ENCODE results near the gene VSIG10. TPM values are rescaled to one million over a fixed set of nuclear protein-coding genes. Genes with fewer than 3 reads are reported as not detected.

VSIG10 gene
- total and polyA plus RNA-seq, 10 donors = 4.9 to 22.9 (median 13.4) TPM

DNA sequence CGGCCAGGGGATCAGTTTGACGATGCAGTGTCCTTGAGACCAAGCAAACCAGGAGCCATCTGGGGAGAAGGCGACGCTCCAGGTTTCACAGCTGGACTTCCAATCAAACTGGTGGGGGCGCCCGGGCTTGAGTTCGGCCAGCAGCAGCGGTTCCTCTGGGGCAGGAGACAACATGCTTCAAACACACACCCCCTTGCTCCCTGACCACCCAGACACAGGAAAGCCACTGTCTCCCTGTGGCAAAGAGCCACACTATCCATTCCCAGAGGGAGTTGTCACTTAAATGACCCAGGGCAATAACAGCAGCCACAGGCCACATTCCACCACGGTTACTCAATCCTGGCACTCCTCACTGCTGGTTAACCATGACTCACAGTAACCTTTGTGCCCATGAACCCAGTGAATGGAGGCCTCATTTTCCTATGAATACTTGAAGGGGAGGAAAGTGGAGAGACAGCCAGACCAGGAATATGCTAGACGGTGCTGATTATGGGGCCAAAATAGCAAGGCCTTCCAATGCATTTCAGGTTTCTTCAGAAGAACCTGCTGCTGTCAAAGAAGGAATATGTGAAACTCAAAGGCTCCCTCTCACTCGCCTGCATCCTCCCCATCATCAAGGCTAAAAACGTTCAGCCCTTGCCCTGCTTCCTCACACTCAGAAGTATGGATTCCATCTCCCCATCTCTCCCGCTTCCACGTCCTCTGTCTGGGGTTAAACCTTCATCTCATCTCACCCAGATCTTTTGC is 51.3 kb downstream of the VSIG10 start:
- Histone ChIP-seq H3K27ac (peak overlapping the region in 7 of 8 donors; percentile 31 to 69 (median 52)), H3K27me3 (replicated peaks in 1 of 7) (no peaks in the 10 kb centered on the region), H3K9me3 (no peaks in the 10 kb centered on the region), H3K4me3 (no peak overlapping the region), H3K36me3 (peaks cover 0 to 52% (median 27%) of the 10 kb centered on the region in 6 donors), H3K4me1 (peaks cover 6 to 65% (median 33%) of the 10 kb centered on the region in 6 donors)
- intact Hi-C loops (cut with DNase I; ENCODE audit: low total_unique reads) = no loop called here
- 72 to 78% (median 74%) methylated on average over 10 to 14 of the region's 14 CpGs for WGBS, 5 donors
- peak in 2 of 3 donors; percentile 32 to 83 for TF ChIP-seq POLR2AphosphoS5 (IDR thresholded peaks at IDR 0.05)
- TF ChIP-seq POLR2A (IDR thresholded peaks at IDR 0.05) = no peak
- TF ChIP-seq, protein P1, sequence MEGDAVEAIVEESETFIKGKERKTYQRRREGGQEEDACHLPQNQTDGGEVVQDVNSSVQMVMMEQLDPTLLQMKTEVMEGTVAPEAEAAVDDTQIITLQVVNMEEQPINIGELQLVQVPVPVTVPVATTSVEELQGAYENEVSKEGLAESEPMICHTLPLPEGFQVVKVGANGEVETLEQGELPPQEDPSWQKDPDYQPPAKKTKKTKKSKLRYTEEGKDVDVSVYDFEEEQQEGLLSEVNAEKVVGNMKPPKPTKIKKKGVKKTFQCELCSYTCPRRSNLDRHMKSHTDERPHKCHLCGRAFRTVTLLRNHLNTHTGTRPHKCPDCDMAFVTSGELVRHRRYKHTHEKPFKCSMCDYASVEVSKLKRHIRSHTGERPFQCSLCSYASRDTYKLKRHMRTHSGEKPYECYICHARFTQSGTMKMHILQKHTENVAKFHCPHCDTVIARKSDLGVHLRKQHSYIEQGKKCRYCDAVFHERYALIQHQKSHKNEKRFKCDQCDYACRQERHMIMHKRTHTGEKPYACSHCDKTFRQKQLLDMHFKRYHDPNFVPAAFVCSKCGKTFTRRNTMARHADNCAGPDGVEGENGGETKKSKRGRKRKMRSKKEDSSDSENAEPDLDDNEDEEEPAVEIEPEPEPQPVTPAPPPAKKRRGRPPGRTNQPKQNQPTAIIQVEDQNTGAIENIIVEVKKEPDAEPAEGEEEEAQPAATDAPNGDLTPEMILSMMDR (IDR thresholded peaks at IDR 0.05 in 8 of 11, conservative IDR thresholded peaks at IDR 0.05 in 3 of 11) = no peak
- DNase-seq = peak; percentile 75

DNA sequence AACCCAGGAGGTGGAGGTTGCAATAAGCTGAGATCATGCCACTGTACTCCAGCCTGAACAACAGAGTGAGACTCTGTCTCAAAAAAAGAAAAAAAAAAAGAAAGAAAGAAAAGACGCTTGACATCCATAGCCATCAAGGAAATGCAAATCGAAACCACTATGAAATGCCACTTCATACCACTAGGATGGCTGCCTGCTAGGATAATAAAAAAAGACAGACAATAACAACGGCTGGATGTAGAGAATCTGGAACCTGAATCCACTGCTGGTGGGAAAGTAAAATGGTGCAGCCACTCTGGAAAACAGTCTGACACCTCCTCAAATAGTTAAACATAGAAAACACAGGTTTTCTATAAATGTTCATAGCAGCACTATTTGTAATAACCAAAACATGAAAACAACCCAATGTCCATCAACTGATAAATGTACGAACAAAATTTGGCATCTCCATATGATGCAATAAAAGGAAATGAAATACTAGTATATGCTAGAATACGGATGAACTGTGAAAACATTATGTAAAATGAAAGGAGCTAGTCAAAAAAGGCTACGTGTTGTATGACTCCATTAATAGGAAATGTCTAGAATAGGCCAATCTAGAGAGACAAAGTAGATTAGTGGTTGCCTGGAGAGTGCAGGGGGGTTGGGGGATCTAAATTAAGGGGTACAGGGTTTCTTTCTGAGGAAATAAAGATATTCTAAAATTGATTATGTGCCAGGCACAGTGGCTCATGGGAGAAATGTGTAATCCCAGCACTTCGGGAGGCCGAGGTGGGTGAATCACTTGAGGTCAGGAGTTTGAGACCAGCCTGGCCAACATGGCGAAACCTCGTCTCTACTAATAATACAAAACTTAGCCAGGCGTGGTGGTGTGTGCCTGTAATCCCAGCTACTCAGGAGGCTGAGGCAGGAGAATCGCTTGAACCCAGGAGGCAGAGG is 52.6 kb downstream of the VSIG10 start:
- H3K4me3 ChIP-seq = no peak overlapping the region
- TF ChIP-seq POLR2AphosphoS5 (IDR thresholded peaks at IDR 0.05) (no peak), POLR2A (IDR thresholded peaks at IDR 0.05) (no peak)
- TF ChIP-seq, protein P1 (IDR thresholded peaks at IDR 0.05 in 8 of 11, conservative IDR thresholded peaks at IDR 0.05 in 3 of 11) = no peak
- H3K27me3 ChIP-seq (replicated peaks in 1 of 7) = no peaks in the 10 kb centered on the region
- 80 to 95% (median 82%) methylated on average over 12 of the region's 12 CpGs for WGBS, 5 donors
- peaks cover 3 to 52% (median 28%) of the 10 kb centered on the region in 6 donors for H3K4me1 ChIP-seq
- no peaks in the 10 kb centered on the region for H3K9me3 ChIP-seq
- intact Hi-C loops (cut with DNase I; ENCODE audit: low total_unique reads) = no loop called here
- H3K36me3 ChIP-seq = peaks cover 0 to 64% (median 32%) of the 10 kb centered on the region in 6 donors
- peak overlapping the region in 2 of 8 donors; percentile 60 to 68 for H3K27ac ChIP-seq
- no peak for DNase-seq

DNA sequence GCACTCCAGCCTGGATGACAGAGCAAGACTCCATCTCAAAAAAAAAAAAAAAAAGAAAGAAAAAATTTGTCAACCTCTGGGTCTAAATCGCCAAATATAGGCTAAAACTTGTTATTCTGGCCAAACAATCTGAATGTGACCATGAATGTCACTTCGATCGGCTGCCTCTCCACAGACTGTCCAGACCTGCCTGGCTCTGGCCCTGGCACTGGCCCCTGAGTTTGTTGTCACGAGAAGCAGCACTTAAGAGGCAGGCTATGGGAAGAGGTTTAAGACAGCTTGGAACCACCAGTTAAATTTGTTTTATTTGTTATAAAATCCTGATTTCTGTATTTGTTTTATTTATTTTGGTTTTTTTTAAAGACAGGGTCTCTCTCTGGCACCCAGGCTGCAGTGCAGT is 57.4 kb downstream of the VSIG10 start:
- Histone ChIP-seq H3K27ac (no peak overlapping the region), H3K4me1 (peaks cover 0 to 5% (median 1%) of the 10 kb centered on the region in 6 donors), H3K27me3 (replicated peaks in 1 of 7) (no peaks in the 10 kb centered on the region), H3K36me3 (peaks cover 0 to 100% (median 51%) of the 10 kb centered on the region in 6 donors), H3K9me3 (no peaks in the 10 kb centered on the region), H3K4me3 (no peak overlapping the region)
- TF ChIP-seq, protein P1 (IDR thresholded peaks at IDR 0.05 in 8 of 11, conservative IDR thresholded peaks at IDR 0.05 in 3 of 11) = no peak
- TF ChIP-seq POLR2AphosphoS5 (IDR thresholded peaks at IDR 0.05) = no peak
- no peak for TF ChIP-seq POLR2A (IDR thresholded peaks at IDR 0.05)
- DNase-seq = no peak
- intact Hi-C loops (cut with DNase I; ENCODE audit: low total_unique reads) = no loop called here
- 92 to 98% (median 97%) methylated on average over 4 of the region's 4 CpGs for WGBS, 5 donors

Data from spleen (tissue), 11 donors.